Mononuclear cell (primary cell): ENCODE results near the gene SOCS7. TPM values are rescaled to one million over a fixed set of nuclear protein-coding genes. Genes with fewer than 3 reads are reported as not detected.

Source experiments
- H3K27me3 ChIP-seq: 2 replicates; pipeline ENCODE4 v1.6.0; 2011; ENCODE audit warnings: low read length, control low read depth; ENCODE audit not compliant: insufficient read depth
- H3K4me1 ChIP-seq: 2 replicates; pipeline ENCODE4 v1.5.1; 2011; ENCODE audit warnings: mild to moderate bottlenecking, low read length, control low read depth; ENCODE audit not compliant: insufficient read depth
- H3K4me3 ChIP-seq: 2 replicates; pipeline ENCODE4 v1.5.1; 2011; ENCODE audit warnings: mild to moderate bottlenecking, low read length, moderate library complexity
- H3K9me3 ChIP-seq: 2 replicates; pipeline ENCODE4 v1.5.1; 2011; ENCODE audit warnings: low read depth, mild to moderate bottlenecking, control low read depth, low read length
- total RNA-seq: library from RNA; depleted of rRNA; stranded (reverse); fragments of >200 nt; gene quantifications from one replicate; pipeline ENCODE4 v1.2.3, GENCODE V29; 2012

The SOCS7 gene
- total RNA-seq, 1 donor: 13.6 TPM

DNA sequence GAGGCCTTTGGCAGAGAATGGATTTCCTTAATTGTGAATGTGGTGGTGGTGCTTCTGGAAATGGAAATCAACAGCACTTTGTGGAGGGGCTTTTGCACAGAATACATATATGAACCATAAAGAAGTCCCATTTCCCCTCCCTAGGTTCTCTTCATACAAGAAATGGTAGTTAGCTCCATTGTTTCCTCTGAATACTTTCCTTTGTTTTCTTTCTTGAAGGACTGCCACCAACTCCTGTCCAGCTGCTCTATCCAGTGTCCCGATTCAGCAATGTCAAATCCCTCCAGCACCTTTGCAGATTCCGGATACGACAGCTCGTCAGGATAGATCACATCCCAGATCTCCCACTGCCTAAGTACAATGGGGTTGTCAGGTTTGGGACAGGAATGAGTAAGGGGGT, 43.4 kb downstream of the SOCS7 start:
- Histone ChIP-seq H3K4me3 (no peak overlapping the region), H3K4me1 (no peaks in the 10 kb centered on the region), H3K27me3 (no peaks in the 10 kb centered on the region), H3K9me3 (no peaks in the 10 kb centered on the region)

DNA sequence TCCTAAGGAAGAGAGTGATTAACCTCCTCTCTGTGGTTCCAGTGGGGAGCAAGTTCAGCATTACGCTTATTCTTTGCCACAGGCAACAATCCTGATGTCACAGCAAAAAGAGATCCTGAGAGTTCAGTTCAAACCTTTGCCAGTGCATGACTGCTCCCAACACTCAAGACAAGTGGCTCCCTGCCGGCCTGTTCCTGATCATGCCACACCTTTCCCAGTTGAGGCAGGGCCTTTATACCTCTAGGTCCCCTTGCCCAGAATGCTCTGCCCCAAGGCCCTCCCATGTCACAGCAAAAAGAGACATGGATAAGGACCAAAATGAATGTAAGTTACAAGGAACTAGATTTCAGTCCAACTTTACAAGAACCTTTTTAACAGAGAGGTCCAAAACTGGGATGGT, 45.6 kb downstream of the SOCS7 start:
- Histone ChIP-seq H3K27me3 (no peaks in the 10 kb centered on the region), H3K4me1 (no peaks in the 10 kb centered on the region), H3K9me3 (no peaks in the 10 kb centered on the region), H3K4me3 (no peak overlapping the region)

DNA sequence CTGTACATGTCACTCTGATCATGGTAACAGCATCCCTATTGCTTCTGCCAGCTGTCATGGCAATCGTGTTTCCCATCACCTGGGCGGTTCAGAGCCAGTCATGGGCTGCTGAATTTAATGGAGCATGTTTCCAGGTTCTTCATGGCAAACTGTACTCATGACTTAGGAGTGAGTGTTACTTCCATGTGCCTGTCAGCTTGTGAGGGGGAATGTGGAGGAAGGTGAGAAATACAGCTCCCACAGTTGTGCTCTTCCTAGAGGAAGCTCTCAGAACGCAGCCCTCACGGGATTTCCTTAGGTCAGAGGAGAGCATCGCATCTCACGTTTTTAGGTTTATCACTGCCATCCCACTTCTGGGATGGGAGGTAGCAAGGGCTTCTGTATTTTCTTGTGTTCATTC, 48.6 kb downstream of the SOCS7 start:
- H3K4me1 ChIP-seq: no peaks in the 10 kb centered on the region
- no peaks in the 10 kb centered on the region for H3K9me3 ChIP-seq
- no peaks in the 10 kb centered on the region for H3K27me3 ChIP-seq
- no peak overlapping the region for H3K4me3 ChIP-seq

DNA sequence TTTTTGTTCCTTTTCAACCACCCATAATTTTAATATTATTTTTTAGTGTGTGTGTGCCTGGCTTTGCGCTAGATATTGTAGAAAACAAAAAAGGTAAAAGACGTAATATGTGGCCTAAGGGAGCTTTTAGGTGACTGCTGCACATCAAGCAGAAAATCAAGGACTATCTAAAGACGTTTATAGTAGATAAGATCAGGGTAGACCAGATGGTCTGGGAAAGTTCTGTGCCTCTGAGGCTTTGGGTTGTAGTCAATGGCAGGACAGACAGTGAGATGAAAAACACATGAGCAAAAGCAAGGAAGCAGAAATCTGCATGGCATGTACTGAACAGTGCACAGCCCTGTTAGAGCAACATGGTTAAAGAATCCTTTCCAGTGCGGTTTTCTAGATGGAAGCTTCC, 49.8 kb downstream of the SOCS7 start:
- Histone ChIP-seq H3K9me3 (no peaks in the 10 kb centered on the region), H3K4me3 (no peak overlapping the region), H3K4me1 (no peaks in the 10 kb centered on the region), H3K27me3 (no peaks in the 10 kb centered on the region)

DNA sequence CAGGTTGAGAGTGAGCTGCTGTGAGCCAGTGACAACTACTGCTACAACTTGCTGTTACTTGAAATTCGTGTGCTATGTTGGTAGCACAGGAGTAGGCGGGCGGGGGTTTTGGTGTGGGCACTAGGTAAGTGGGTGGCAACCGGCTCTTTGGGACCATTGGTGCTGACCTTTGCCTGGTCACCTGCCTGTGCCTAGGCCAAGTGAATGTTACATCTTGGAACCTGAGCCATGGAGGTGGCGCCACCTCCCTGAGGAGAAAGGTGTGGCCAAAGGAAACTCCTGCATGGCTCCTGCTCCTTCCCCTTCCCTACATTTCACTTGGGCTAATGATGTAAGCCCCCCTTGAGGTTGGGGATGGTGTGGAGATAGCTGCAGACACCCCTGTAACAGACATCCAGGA, 51.3 kb downstream of the SOCS7 start:
- H3K4me1 ChIP-seq: no peaks in the 10 kb centered on the region
- no peak overlapping the region for H3K4me3 ChIP-seq
- no peaks in the 10 kb centered on the region for H3K9me3 ChIP-seq
- H3K27me3 ChIP-seq: no peaks in the 10 kb centered on the region

DNA sequence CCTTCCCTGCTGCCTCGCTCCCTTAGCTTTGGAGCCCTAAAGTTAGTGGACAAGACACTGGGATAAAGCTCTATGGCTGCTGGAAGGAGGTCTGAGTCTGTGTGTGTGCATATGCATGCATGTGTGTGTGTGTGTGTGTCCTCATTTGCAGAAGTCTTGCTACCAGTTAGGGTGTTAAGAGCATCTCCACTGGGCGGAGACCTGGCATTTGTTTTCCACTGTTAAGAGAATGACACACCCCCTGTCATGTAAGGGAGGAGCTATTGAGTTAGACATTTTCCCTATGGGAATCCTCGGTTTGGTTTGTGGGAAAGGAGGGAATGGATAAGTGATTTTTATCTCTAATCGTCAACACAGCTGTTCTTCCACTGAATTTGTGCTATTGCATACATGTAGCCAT, 51.8 kb downstream of the SOCS7 start:
- no peak overlapping the region for H3K4me3 ChIP-seq
- no peaks in the 10 kb centered on the region for H3K27me3 ChIP-seq
- no peaks in the 10 kb centered on the region for H3K9me3 ChIP-seq
- H3K4me1 ChIP-seq: no peaks in the 10 kb centered on the region

DNA sequence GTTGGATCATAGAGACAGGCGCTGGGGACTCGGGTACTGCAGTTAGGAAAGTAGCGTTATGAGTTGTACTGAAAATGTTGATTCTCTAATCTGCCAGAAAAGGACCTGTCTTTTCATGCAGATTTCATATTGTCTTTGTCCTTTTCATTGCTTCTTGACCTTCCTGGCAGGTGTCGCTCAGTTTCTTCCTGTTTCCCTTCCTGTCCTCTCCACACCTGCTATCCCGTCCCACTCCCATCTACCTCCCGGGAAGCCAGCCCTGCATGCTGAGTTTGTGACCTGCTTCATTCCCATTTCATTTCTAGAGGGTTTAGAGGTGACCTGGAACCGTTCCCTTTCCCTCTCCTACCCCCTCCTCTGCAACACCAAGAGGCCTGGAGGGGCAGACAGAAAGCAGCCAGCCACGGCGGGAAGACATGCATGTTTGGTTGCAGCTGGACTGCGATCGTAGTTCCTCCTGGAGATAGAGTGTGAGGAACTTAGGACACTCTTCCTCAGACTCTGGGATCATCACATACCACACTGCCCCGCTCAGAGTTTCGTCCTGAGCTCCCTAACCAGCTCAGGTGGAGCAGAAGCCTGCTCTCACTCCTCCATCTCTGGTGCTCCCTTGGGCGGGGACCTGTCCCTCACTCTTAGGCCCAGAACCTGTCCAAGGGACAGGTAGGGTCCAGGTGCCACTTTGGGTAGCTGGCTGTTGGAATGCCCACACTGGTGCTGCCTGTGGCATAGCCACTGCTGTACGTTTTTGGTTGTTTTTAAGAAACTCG, 52.7 kb downstream of the SOCS7 start:
- Histone ChIP-seq H3K27me3 (no peaks in the 10 kb centered on the region), H3K9me3 (no peaks in the 10 kb centered on the region), H3K4me1 (no peaks in the 10 kb centered on the region), H3K4me3 (no peak overlapping the region)

DNA sequence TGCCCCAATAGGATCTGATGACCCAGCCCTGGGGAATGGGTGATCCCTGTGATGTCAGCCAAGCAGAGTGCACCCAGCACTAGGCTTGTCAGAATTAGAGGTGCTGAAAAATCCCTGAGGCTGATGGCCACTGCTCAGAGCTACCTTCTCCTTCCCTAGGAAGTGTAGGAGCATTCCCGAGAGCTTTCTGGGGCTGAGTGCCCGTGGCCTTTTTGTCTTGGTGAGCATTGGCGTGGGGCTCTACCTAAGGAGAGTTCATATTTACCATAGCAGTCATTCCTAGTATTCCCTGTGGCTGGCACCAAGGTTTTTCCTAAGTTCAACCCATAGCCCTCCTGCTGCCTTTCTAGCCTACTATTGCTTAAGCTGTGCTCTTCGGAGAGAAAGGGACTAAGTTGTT, 54.0 kb downstream of the SOCS7 start:
- Histone ChIP-seq H3K4me1 (no peaks in the 10 kb centered on the region), H3K9me3 (no peaks in the 10 kb centered on the region), H3K27me3 (no peaks in the 10 kb centered on the region)

DNA sequence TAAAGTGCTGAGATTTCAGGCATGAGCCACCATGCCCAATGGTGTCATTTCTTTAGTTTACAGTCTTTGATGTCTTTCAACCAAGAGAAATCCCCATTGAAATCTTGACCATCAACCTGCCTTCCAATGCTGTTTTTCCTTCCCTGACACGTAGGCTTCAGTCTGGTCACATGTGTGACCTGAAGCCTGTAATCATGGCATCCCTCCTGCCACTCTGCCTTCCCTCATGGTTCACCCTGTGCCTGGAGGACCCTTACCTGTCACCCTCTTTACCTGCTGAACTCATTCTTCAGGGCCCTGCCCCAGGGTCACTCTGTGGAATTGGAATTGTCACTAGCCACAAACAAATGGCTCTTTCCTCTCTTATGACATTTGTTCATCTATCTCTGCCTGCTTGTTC, 58.6 kb downstream of the SOCS7 start:
- Histone ChIP-seq H3K27me3 (no peaks in the 10 kb centered on the region), H3K9me3 (no peaks in the 10 kb centered on the region), H3K4me3 (no peak overlapping the region), H3K4me1 (peaks cover 6% of the 10 kb centered on the region)

More for the DNA sequence above, 54.0 kb downstream of the SOCS7 start:
- no peak overlapping the region for H3K4me3 ChIP-seq

DNA sequence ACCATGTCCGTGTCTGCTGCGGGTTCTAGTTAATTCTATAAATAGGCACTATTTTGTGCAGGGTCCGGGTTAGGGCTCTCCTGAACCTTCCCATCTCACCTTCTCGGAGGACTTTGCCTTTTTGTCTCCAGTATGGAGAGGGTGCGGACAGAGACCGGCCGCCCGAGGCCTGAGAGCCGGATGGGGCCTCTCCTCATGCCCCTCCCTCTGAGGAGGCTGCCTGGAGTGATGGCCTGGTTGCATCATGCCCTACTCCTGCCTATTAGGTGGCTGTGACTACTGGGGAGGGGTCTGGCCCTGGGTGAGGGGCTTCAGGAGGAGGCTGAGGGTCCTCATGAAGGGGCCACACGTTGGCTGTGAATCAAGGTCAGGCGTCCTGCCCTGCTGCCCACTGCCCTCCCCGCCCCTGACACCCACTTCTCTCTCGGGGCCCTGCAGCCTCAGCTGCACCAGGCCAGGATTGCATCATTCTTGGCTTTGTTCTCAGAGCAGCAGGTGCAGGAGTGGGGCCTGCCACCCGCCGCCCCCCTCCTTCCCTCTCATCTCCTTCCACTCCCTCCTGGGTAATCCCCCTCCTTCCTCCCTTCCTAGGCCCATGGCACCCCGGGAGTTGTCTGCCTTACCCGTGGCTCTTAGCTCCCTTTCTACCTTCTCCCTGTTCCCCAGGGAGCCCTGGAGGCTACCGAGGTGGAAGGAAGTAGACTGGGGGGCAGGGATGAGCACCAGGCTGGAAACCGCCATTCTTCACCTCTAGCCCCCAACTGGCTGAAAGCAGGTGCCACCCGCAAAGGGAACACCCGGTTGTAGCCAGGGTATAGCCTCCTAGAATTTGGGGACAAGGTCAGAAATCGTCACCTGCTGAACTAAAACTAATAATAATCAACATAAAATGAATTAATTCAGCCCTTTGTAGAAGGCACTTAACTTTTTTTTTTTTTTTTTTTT, 63.9 kb downstream of the SOCS7 start:
- peaks cover 16% of the 10 kb centered on the region for H3K27me3 ChIP-seq
- no peaks in the 10 kb centered on the region for H3K9me3 ChIP-seq
- H3K4me3 ChIP-seq: no peak overlapping the region
- H3K4me1 ChIP-seq: peaks cover 10% of the 10 kb centered on the region

DNA sequence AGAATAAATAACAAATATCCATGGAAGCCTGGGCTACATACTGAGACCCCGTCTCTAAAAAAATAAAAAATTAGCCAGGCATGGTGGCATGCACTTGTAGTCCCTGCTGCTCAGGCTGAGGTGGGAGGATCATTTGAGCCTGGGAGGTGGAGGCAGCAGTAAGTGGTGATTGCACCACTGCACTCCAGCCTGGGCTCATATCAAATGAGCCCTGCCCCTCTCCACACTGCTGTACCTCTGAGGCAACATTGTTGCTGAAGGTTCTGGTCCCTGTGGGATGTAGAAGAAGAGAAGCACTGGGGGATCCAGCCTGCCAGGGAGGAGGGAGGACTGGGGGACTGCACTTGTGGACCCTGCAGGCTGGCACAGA, 65.2 kb downstream of the SOCS7 start:
- Histone ChIP-seq H3K4me1 (peaks cover 10% of the 10 kb centered on the region), H3K4me3 (no peak overlapping the region), H3K27me3 (peaks cover 27% of the 10 kb centered on the region), H3K9me3 (no peaks in the 10 kb centered on the region)

DNA sequence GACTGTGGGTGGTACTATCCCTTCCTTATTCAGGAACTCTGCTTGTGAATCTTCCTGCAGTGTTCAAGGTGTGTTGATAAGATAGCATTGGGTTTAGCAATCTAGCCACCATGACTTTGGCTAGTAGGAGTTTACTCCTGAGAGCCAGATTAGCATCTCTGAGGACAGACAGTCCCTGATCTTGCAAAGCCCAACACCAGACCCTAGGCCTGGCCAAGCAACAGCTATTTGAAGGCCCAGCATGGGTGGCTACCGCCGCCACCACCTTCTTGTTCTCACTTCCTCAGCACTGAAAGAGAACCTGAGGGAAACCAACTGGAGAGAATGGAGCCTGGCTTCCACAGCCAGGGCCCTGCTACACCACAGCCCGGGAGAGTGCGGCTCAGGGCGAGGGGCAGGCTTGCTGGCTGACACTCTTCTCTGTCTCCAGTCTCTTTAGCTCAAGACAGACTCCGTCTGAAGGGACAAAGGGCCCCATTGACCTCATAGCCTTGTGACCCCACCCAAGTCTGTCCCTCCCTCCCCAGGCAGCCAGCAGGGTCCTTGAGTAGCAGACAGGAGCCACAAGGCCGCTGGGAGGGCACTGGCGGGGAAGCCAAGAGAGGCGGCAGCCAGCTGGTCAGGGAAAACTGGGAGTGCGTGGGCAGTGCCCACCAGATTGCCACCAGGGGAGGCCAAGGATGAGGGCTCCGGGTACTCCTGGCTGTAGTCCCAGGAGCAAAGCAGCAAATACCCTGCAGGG, 65.7 kb downstream of the SOCS7 start:
- no peaks in the 10 kb centered on the region for H3K9me3 ChIP-seq
- H3K4me1 ChIP-seq: peaks cover 10% of the 10 kb centered on the region
- peaks cover 32% of the 10 kb centered on the region for H3K27me3 ChIP-seq
- H3K4me3 ChIP-seq: no peak overlapping the region

DNA sequence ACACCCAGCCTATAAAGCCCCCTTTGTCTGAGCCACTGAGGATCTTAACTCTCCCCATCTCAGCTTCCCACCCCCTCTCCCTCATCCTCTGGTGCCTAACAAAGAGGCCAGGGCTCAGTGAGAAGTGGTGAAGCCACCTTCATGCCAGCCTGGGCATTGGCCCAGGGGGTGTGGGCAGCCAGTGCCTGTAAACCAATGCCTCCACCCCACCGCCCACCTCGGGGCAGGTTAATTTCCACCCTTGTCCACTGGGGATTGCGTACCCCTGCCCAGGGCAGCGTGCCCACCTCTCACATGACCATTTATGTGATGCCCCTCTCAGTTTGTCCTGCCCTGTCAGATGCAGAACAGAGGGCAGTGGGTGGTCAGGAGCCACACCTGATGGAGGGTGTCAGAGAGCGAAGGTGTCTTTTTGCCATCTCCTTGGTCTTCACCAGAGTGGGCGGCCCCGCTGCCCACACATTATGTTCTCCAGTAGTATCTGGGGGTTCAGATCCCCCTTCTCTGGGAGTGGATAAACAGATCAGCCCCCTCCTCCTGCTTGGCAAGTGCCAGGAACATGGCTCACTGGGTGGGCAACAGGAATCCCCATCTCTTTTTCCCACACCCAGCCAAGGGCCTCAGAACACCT, 66.5 kb downstream of the SOCS7 start:
- H3K27me3 ChIP-seq: peaks cover 32% of the 10 kb centered on the region

DNA sequence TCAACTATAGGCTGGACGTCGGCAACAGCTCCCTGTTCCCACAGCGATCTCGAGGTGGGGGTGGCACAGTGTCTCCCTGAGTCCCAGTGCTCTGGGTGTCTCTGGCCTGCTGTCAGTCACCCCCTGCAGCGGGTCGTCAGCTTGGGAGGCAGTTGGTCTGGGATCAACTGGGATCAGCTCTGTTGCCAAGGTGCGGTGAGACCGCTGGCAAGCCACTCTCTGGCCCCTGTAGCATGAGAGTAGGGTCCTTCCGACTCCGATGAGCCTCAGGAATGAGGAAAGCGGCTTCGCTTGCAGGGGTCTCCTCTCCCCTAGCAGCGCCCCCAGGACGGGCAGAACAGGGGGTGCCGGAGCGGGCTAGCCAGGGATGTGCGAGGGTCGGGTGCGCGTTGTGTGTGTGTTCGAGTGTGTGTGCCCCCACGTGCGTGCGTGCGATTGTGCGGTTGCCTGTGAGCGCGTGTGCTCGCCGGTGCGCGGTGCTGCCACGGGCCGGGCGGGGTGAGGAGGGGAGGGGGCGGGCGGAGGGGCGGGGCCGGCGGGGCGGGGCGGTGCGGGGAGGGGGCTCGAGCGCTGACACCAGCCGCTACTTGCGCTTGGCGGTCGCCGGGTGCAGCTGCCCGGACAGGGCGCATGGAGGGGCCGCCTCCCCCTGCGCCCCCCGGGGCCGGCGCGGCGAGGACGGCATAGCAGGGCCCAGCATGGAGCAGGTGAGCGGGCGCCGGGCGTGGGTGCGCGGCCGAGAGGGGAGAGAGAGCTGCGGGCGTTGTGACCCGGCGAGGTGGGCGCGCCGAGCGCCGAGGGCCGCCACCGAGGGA, 67.3 kb downstream of the SOCS7 start:
- peaks cover 10% of the 10 kb centered on the region for H3K4me1 ChIP-seq
- no peak overlapping the region for H3K4me3 ChIP-seq
- H3K9me3 ChIP-seq: no peaks in the 10 kb centered on the region
- H3K27me3 ChIP-seq: peaks cover 32% of the 10 kb centered on the region

More for the DNA sequence above, 66.5 kb downstream of the SOCS7 start:
- peaks cover 10% of the 10 kb centered on the region for H3K4me1 ChIP-seq
- no peaks in the 10 kb centered on the region for H3K9me3 ChIP-seq
- H3K4me3 ChIP-seq: no peak overlapping the region
